HG03097 (cell line): ENCODE results near the gene CRIP2.

Source experiments
- ATAC-seq: cut with Tn5 transposase; IDR thresholded peaks from one replicate; pipeline ENCODE4 v1.9.1; 2021; ENCODE audit not compliant: unreplicated experiment, low FRiP score

CRIP2 gene

GRCh38 chr14:105495990-105496830, 21.6 kb downstream of the CRIP2 start:
- ATAC-seq: no peak

DNA sequence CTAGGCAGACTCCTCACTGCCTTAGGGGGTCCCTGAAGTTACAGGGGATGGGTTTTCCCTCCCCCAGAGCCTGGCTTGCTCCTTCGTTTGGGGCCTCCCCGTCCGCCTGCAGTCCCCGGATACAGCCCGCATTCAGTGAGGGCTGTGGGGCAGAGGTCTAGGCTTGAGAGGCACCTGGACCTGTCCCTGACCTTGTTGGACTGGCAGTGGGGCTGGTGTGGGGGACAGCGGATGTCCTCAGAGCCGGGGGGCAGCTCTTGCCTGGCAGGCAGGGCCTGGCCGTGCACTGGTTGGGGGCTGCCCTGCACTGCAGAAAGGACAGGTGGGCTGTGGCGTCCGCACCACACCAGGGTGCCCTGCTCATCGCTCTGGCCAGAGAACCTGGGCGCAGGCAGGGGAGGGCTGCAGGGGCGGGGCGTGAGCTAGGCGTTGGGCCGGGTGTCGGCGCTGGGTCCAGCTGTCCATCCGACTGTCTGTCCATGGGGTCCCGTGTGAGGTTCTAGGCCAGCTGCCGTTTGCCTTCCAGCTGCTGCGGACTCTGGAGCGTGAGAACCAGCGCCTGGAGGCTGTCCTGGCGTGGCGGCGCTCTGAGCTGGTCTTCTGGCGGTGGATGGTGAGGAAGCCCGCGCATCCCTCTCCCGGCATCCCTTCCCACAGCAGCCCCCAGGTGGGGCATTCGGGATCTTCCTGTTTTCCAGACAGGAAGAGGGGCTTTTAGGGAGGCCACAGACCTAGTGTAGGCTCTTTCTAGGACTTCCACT, 22.4 kb downstream of the CRIP2 start:
- ATAC-seq: no peak

- no peak for ATAC-seq
Observed at GRCh38 chr14:105497671-105498429, 23.2 kb downstream of the CRIP2 start.

- no peak for ATAC-seq
Observed at GRCh38 chr14:105498430-105499255, 24.0 kb downstream of the CRIP2 start.

GRCh38 chr14:105499256-105500035, 24.8 kb downstream of the CRIP2 start:
- ATAC-seq: no peak

- no peak for ATAC-seq
Observed at GRCh38 chr14:105500036-105500725, 25.6 kb downstream of the CRIP2 start.

GRCh38 chr14:105500726-105501101, 26.1 kb downstream of the CRIP2 start:
- ATAC-seq: no peak

- no peak for ATAC-seq
Observed at GRCh38 chr14:105501504-105502291, 27.1 kb downstream of the CRIP2 start.

DNA sequence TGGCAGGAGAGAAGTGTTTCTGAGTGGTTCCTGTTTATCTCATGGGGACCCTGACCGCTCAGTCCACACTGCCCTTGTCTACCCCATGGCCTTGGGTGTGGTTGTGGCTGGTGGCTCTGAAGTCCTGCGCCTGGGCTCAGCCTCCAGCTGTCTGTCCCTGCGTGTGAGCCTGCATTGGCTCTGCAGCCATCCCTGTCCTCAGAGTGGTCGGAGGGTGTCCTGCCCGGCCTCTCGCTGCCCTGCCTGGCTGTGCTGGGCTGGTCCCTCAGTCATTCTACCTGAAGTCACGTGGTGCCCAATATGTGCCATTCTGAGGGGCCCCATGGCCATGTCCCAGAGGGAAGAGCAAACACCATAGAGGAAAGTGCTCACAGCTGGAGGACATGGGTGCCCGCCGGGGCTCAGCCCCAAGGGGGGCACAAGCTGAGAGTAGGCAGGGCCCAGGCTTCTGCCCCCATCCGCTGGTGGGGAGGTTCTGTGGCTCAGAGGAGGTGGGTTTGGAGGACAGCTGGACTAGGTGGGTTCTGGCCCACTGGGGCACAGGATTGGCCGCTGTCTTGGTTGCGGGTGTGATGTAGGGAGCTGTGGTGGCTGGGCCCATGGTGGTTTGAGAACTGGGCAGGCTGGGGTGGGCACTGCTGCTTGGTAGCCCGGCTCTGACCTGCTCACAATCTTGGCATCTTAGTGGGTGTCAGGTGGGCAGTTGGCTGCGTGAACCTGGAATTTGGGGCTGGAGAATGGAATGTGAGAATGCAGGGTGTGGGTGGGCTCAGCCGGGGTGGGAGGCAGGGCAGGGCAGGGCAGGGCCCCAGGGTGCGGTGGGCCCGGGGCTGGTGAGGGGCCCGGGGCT, 28.1 kb downstream of the CRIP2 start:
- no peak for ATAC-seq

GRCh38 chr14:105503296-105503640, 28.6 kb downstream of the CRIP2 start:
- no peak for ATAC-seq

GRCh38 chr14:105503935-105504692, 29.5 kb downstream of the CRIP2 start:
- no peak for ATAC-seq

DNA sequence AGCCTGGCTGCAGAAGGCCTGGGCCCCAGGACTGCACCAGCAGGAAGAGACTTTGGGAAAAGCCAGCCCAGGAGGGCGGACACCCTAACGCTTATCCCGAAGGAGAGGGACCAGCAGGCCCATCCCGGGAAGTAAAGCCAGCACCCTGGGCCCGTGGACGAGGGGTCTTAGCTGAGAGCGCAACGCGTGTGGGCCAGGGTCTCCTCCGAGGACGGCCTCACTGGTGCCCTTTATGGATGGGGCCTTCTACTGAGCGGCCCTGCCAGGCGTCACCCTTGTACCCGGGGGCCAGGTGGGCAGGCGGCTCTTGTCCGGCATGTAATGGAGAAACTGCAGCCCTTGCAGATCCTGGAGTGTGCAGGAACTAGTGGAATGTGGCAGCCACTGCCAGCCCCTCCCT, 30.5 kb downstream of the CRIP2 start:
- ATAC-seq: no peak

DNA sequence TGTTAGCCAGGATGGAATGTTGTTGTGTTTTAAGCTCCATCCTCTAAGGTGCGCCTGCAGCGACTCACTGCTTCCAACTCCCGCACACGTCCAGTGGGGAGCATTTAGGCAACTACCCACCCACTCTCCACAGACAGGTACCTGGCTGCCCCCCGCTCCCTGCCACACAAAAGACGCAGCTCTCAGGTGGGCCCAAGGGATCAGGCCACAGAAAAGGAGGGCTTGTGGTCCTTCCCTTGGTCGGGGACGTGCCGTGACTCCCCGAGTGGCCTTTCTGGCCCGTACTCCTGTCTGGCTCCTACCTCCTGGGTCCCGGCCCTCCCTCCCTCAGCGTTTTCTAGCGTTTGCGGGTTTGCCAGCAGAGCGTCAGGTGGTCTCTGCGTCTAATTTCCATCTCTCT, 32.6 kb downstream of the CRIP2 start:
- no peak for ATAC-seq

DNA sequence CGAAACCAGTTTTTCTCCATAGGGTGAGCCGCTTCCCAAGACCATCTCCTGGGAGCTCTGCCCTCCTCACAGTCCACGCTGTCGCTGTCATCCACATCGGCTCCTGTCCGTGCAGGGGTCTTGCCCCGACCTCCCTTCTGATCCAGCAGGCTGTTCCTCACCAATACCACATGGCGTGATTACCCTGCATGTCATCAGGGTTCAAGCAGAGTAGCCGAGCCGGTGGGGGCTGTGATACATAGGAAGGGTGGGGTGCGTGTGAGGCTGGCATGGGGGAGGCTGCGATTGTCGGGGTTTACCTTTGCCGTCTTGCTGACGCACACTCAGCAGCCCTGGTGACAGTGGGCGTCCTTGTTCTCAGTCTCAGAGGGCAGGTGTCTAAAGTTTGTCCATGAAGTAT, 33.4 kb downstream of the CRIP2 start:
- no peak for ATAC-seq

DNA sequence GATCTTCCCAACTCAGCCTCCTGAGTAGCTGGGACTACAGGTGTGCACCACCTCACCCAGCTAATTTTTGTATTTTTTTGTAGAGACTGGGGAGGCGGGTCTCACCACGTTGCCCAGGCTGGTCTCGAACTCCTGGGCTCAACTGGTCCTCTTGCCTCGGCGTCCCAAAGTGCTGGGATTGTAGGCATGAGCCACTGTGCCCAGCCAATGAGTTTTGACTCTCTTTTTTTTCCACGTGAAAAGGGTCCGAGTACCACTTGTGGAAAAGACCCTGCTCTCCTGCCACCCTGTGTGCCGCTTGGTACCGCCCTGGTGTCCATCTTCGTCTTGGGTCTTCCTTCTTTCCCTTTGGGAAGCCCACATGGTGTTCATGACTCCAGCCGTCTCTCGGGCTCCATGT, 34.0 kb downstream of the CRIP2 start:
- no peak for ATAC-seq

DNA sequence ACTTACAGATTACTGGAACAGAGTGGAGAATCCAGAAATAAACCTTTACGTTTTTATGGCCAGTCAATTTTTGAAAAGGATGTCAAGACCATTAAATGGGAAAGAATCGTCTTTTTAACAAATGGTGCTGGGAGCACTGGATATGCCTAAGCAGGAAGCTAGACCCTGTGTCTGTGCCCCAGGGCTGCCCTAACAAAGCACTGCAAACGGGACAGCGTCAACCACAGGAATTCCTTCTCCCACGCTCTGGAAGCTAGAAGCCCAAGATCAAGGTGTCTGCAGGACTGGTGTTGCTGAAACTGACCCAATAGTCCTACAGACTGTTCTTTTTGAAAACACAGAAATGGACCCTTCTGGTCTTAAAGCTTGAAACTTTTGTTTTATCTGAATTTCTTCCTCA, 42.5 kb downstream of the CRIP2 start:
- ATAC-seq: no peak
